SK-N-SH treated with all-trans-retinoic acid at 6 μM for 48 hours (cell line): Measurements from ENCODE around the gene DNER.

Source experiments
- ATAC-seq: fragments of 200-7000 bp; cut with Tn5 transposase; 3 replicates; pipeline ENCODE4 v1.9.1; 2020; ENCODE audit warnings: mild to moderate bottlenecking, moderate library complexity
- ARNTL ChIP-seq: fragments of 450-650 bp; formaldehyde crosslinking; IDR thresholded peaks from 2 replicates; pipeline ENCODE4 v1.5.0; 2020; ENCODE audit warnings: low read depth, mild to moderate bottlenecking, moderate library complexity, borderline replicate concordance
- BACH2 ChIP-seq: fragments of 250-450 bp; sonication (Bioruptor Pico); IDR thresholded peaks from 2 replicates; pipeline ENCODE4 v1.9.0; 2021; ENCODE audit warnings: mild to moderate bottlenecking, borderline replicate concordance
- CSDC2 ChIP-seq: fragments of 250-450 bp; sonication (Bioruptor Pico); IDR thresholded peaks from 2 replicates; pipeline ENCODE4 v1.5.0; 2020; ENCODE audit warnings: mild to moderate bottlenecking, moderate library complexity
- CSRNP3 ChIP-seq: fragments of 250-450 bp; sonication (Bioruptor Pico); IDR thresholded peaks from 2 replicates; pipeline ENCODE4 v1.5.1; 2021; ENCODE audit warnings: mild to moderate bottlenecking, moderate library complexity
- ESRRG ChIP-seq: fragments of 250-450 bp; sonication (Bioruptor Pico); IDR thresholded peaks from 2 replicates; pipeline ENCODE4 v1.6.1; 2021; ENCODE audit warnings: mild to moderate bottlenecking
- GLIS3 ChIP-seq: fragments of 250-450 bp; sonication (Bioruptor Pico); IDR thresholded peaks from 2 replicates; pipeline ENCODE4 v1.5.0; 2020; ENCODE audit warnings: mild to moderate bottlenecking, moderate library complexity
- ISL1 ChIP-seq: fragments of 250-450 bp; sonication (Bioruptor Pico); IDR thresholded peaks from 2 replicates; pipeline ENCODE4 v2.1.2; 2022; ENCODE audit warnings: mild to moderate bottlenecking, moderate library complexity
- OSR1 ChIP-seq: fragments of 250-450 bp; sonication (Bioruptor Pico); IDR thresholded peaks from 2 replicates; pipeline ENCODE4 v1.8.0; 2022; ENCODE audit warnings: moderate library complexity, mild to moderate bottlenecking, inconsistent platforms
- PATZ1 ChIP-seq: fragments of 250-450 bp; sonication (Bioruptor Pico); IDR thresholded peaks from 2 replicates; pipeline ENCODE4 v1.8.0; 2020; ENCODE audit warnings: mild to moderate bottlenecking, moderate library complexity, borderline replicate concordance
- POU6F1 ChIP-seq: fragments of 250-450 bp; sonication (Bioruptor Pico); IDR thresholded peaks from 2 replicates; pipeline ENCODE4 v1.8.0; 2021; ENCODE audit warnings: low read depth, mild to moderate bottlenecking, moderate library complexity, borderline replicate concordance
- PPARA ChIP-seq: fragments of 250-450 bp; sonication (Bioruptor Pico); IDR thresholded peaks from 2 replicates; pipeline ENCODE4 v1.5.0; 2020; ENCODE audit warnings: mild to moderate bottlenecking, borderline replicate concordance
- RARB ChIP-seq: fragments of 250-450 bp; sonication (Bioruptor Pico); IDR thresholded peaks from 2 replicates; pipeline ENCODE4 v1.8.0; 2021; ENCODE audit warnings: mild to moderate bottlenecking, moderate library complexity
- SNAI2 ChIP-seq: fragments of 250-450 bp; sonication (Bioruptor Pico); IDR thresholded peaks from 2 replicates; pipeline ENCODE4 v1.5.0; 2020; ENCODE audit warnings: mild to moderate bottlenecking, moderate library complexity
- TCF4 ChIP-seq: fragments of 250-450 bp; sonication (Bioruptor Pico); IDR thresholded peaks from 2 replicates; pipeline ENCODE4 v1.8.0; 2021; ENCODE audit warnings: mild to moderate bottlenecking, moderate library complexity, borderline replicate concordance
- TOX ChIP-seq: fragments of 250-450 bp; sonication (Bioruptor Pico); IDR thresholded peaks from 2 replicates; pipeline ENCODE4 v1.8.0; 2021; ENCODE audit warnings: mild to moderate bottlenecking, moderate library complexity, borderline replicate concordance
- TSHZ2 ChIP-seq: fragments of 250-450 bp; sonication (Bioruptor Pico); IDR thresholded peaks from 2 replicates; pipeline ENCODE4 v1.5.0; 2020; ENCODE audit warnings: mild to moderate bottlenecking, moderate library complexity
- ZC3H10 ChIP-seq: fragments of 250-450 bp; sonication (Bioruptor Pico); IDR thresholded peaks from 2 replicates; pipeline ENCODE4 v1.5.1; 2021; ENCODE audit warnings: mild to moderate bottlenecking, moderate library complexity
- ZFP3 ChIP-seq: fragments of 250-450 bp; sonication (Bioruptor Pico); IDR thresholded peaks from 2 replicates; pipeline ENCODE4 v1.5.0; 2020; ENCODE audit warnings: mild to moderate bottlenecking, moderate library complexity
- ZFP30 ChIP-seq: fragments of 450-650 bp; formaldehyde crosslinking; IDR thresholded peaks from 2 replicates; pipeline ENCODE4 v1.5.0; 2022; ENCODE audit warnings: mild to moderate bottlenecking, moderate library complexity
- ZNF565 ChIP-seq: fragments of 450-650 bp; formaldehyde crosslinking; conservative IDR thresholded peaks from 2 replicates; pipeline ENCODE4 v1.5.0; 2020; ENCODE audit warnings: low read depth, mild to moderate bottlenecking, moderate library complexity
- ZNF70 ChIP-seq: fragments of 450-650 bp; formaldehyde crosslinking; IDR thresholded peaks from 2 replicates; pipeline ENCODE4 v1.5.0; 2020; ENCODE audit warnings: mild to moderate bottlenecking, moderate library complexity
- TF ChIP-seq, protein P1 (sequence below): fragments of 250-450 bp; sonication (Bioruptor Pico); IDR thresholded peaks from 2 replicates; pipeline ENCODE4 v1.5.1; 2020; ENCODE audit warnings: low read depth, mild to moderate bottlenecking, moderate library complexity

DNER gene

DNA sequence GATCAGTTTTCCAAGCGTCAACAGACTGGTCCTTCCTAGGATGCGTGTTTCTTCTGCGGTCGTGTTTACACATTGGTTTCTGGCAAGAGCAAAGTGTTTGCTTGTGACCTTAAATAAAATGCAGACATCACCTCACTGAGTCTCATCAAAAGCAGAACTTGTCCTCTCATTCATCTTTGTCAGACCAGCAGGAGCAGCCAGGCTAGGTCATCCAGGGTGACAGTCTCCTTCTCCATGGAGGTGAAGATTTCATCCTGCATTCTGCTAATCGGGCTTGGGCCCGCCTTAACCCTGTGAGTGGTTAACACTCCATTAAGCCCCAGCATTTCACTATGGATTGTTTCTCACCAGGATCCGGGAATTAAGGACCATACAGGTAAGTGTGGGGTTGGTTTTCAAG is 379.0 kb downstream of the DNER start:
- TF ChIP-seq ZFP3 (CRISPR knock-in tag) (no peak), ZNF70 (CRISPR knock-in tag) (no peak), ZNF565 (CRISPR knock-in tag) (no peak), GLIS3 (CRISPR knock-in tag) (no peak), POU6F1 (CRISPR knock-in tag) (no peak), TSHZ2 (CRISPR knock-in tag) (no peak), ZFP30 (CRISPR knock-in tag) (no peak)
- no peak for ATAC-seq

GRCh38 chr2:229330952-229331351 is 383.4 kb downstream of the DNER start:
- TF ChIP-seq ZC3H10 (CRISPR knock-in tag) = no peak
- TF ChIP-seq PATZ1 (CRISPR knock-in tag) = no peak
- no peak for TF ChIP-seq ESRRG (CRISPR knock-in tag)
- no peak for TF ChIP-seq POU6F1 (CRISPR knock-in tag)
- no peak for TF ChIP-seq CSDC2 (CRISPR knock-in tag)
- no peak for TF ChIP-seq ZFP30 (CRISPR knock-in tag)
- no peak for TF ChIP-seq BACH2 (CRISPR knock-in tag)
- TF ChIP-seq, protein P1, sequence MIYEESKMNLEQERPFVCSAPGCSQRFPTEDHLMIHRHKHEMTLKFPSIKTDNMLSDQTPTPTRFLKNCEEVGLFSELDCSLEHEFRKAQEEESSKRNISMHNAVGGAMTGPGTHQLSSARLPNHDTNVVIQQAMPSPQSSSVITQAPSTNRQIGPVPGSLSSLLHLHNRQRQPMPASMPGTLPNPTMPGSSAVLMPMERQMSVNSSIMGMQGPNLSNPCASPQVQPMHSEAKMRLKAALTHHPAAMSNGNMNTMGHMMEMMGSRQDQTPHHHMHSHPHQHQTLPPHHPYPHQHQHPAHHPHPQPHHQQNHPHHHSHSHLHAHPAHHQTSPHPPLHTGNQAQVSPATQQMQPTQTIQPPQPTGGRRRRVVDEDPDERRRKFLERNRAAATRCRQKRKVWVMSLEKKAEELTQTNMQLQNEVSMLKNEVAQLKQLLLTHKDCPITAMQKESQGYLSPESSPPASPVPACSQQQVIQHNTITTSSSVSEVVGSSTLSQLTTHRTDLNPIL = no peak
- no peak for TF ChIP-seq PPARA (CRISPR knock-in tag)
- no peak for TF ChIP-seq TOX
- TF ChIP-seq ZNF70 (CRISPR knock-in tag) = no peak
- TF ChIP-seq ARNTL (CRISPR knock-in tag) = no peak
- TF ChIP-seq RARB (CRISPR knock-in tag) = no peak
- no peak for TF ChIP-seq ISL1
- no peak for TF ChIP-seq TCF4
- no peak for TF ChIP-seq ZFP3 (CRISPR knock-in tag)
- TF ChIP-seq CSRNP3 = no peak
- no peak for TF ChIP-seq SNAI2 (CRISPR knock-in tag)
- no peak for ATAC-seq

GRCh38 chr2:229319558-229319957 is 394.8 kb downstream of the DNER start:
- no peak for ATAC-seq
- TF ChIP-seq ISL1 (no peak), ESRRG (CRISPR knock-in tag) (no peak), ZFP3 (CRISPR knock-in tag) (no peak), ARNTL (CRISPR knock-in tag) (no peak), TSHZ2 (CRISPR knock-in tag) (no peak), POU6F1 (CRISPR knock-in tag) (no peak), SNAI2 (CRISPR knock-in tag) (no peak), PPARA (CRISPR knock-in tag) (no peak), ZC3H10 (CRISPR knock-in tag) (no peak), CSDC2 (CRISPR knock-in tag) (no peak), ZNF70 (CRISPR knock-in tag) (no peak), BACH2 (CRISPR knock-in tag) (no peak), OSR1 (CRISPR knock-in tag) (no peak), ZNF565 (CRISPR knock-in tag) (no peak)
